Stomach (tissue), 4 donors: ENCODE measurements around the gene SART1.

Experiments
- EP300 ChIP-seq: sonication (generic); formaldehyde crosslinking; IDR thresholded peaks from one replicate; pipeline ENCODE4 v1.6.1; 2017; ENCODE audit warnings: antibody characterized with exemption
- POLR2A ChIP-seq, 4 donors: fragments of 450-650 bp; IDR thresholded peaks; one replicate each; pipeline ENCODE4 v1.6.1; 2016; ENCODE audit warnings: antibody characterized with exemption in 4 of 4, control low read depth in 2 of 4, mild to moderate bottlenecking in 1 of 4, moderate library complexity in 1 of 4
- POLR2AphosphoS5 ChIP-seq, 3 donors: sonication (generic); formaldehyde crosslinking; IDR thresholded peaks; one replicate each; pipeline ENCODE4 v1.6.1; 2016; ENCODE audit warnings: antibody characterized with exemption in 3 of 3
- TF ChIP-seq, protein P1 (sequence below), 7 experiments: fragments of 450-650 bp in 4 of 7; fragments of 200-600 bp in 3 of 7; sonication (generic) in 3 of 7; IDR thresholded peaks; one replicate each; pipeline ENCODE4 v1.5.1; 2016 to 2019; ENCODE audit warnings: antibody characterized with exemption in 7 of 7, control low read depth in 2 of 7, mild to moderate bottlenecking in 1 of 7

DNA sequence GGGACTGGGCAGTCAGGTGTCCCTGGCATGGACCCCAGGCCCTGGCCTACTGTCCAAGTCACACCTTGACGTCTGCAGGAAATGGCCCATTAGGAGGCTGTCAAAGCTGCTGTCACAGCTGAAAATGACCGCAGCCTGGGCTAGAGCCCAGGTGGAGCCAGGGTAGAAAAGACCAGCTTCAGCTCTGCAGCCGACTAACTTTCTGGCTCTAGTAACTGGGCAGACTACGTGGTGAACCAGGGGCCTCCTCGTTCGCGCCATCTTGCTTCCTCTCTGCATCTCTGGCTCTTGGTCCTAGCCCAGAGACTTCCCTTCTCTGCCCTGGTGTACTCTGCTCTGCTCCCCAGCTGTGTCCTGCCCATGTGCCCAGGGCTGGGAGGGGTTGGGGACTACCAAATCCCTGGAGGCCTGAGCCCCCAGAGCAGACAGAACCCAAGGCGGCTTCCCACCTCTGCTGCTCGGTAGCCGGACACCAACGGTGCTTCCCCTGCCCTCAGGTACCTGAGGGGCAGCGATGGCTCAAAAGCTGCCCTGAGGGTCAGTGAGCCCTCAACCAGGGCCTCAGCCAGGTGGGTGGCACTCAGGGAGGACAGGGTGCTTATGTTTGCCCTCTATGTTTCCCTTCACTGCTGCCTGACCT lies 19.7 kb downstream of the SART1 start:
- TF ChIP-seq EP300 (no peak), POLR2AphosphoS5 (IDR thresholded peaks at IDR 0.05) (no peak), POLR2A (IDR thresholded peaks at IDR 0.05) (no peak)
- TF ChIP-seq, protein P1, sequence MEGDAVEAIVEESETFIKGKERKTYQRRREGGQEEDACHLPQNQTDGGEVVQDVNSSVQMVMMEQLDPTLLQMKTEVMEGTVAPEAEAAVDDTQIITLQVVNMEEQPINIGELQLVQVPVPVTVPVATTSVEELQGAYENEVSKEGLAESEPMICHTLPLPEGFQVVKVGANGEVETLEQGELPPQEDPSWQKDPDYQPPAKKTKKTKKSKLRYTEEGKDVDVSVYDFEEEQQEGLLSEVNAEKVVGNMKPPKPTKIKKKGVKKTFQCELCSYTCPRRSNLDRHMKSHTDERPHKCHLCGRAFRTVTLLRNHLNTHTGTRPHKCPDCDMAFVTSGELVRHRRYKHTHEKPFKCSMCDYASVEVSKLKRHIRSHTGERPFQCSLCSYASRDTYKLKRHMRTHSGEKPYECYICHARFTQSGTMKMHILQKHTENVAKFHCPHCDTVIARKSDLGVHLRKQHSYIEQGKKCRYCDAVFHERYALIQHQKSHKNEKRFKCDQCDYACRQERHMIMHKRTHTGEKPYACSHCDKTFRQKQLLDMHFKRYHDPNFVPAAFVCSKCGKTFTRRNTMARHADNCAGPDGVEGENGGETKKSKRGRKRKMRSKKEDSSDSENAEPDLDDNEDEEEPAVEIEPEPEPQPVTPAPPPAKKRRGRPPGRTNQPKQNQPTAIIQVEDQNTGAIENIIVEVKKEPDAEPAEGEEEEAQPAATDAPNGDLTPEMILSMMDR (IDR thresholded peaks at IDR 0.05), result no peak
